Panc1 (cell line): ENCODE results near the gene TENM3. TPM values are rescaled to one million over a fixed set of nuclear protein-coding genes. Genes with fewer than 3 reads are reported as not detected.

ENCODE experiments used
- ATAC-seq: fragments of 200-7000 bp; cut with Tn5 transposase; 2 replicates; pipeline ENCODE4 v1.9.1; 2020; ENCODE audit warnings: mild to moderate bottlenecking, moderate library complexity
- BruUV-seq: library from RNA; stranded (reverse); fragments of 400-500 nt; replicated peaks from 2 replicates; lab custom pipeline; 2021; lab: Mats Ljungman, UMichigan
- CTCF ChIA-PET: fragments of 300-600 bp; sonication (Branson Sonifier 250); formaldehyde crosslinking; loops from one replicate; lab custom pipeline; 2022; ENCODE audit warnings: antibody characterized with exemption; lab: Charles Lee
- POLR2A ChIA-PET: fragments of 300-600 bp; sonication (Branson Sonifier 250); formaldehyde crosslinking; loops from one replicate; lab custom pipeline; 2022; ENCODE audit warnings: antibody characterized with exemption; lab: Charles Lee
- DNase-seq: peaks from one replicate; pipeline ENCODE4 v3.0.0-alpha.2; 2010; ENCODE audit warnings: low read depth, low spot score
- H3K27ac ChIP-seq: 2 replicates; pipeline ENCODE4 v1.5.1; 2011; ENCODE audit warnings: mild to moderate bottlenecking, low read length, inconsistent platforms
- H3K27me3 ChIP-seq: fragments of 200-500 bp; sonication (Bioruptor generic); 2 replicates; pipeline ENCODE4 v1.6.0; 2014; ENCODE audit warnings: low read length, inconsistent platforms; ENCODE audit not compliant: control insufficient read depth, insufficient read depth
- H3K36me3 ChIP-seq: fragments of 200-500 bp; sonication (Bioruptor generic); 2 replicates; pipeline ENCODE4 v1.5.1; 2014; ENCODE audit warnings: inconsistent platforms, mild to moderate bottlenecking, low read length, moderate library complexity; ENCODE audit not compliant: control insufficient read depth, insufficient read depth
- H3K4me1 ChIP-seq: 2 replicates; pipeline ENCODE4 v1.5.1; 2011; ENCODE audit warnings: inconsistent platforms, mild to moderate bottlenecking, low read length, moderate library complexity; ENCODE audit not compliant: control insufficient read depth, insufficient read depth
- H3K4me3 ChIP-seq, 2 experiments: 2 replicates each; pipeline ENCODE4 v1.5.1; 2011 to 2012; ENCODE audit warnings: low read depth in 2 of 2, low read length in 2 of 2, mild to moderate bottlenecking in 2 of 2, inconsistent platforms in 1 of 2, moderate library complexity in 1 of 2
- H3K9me3 ChIP-seq: fragments of 200-500 bp; sonication (Bioruptor generic); 2 replicates; pipeline ENCODE4 v1.5.1; 2014; ENCODE audit warnings: low read depth, mild to moderate bottlenecking, inconsistent platforms, low read length, moderate library complexity; ENCODE audit not compliant: control insufficient read depth, insufficient read depth
- POLR2AphosphoS5 ChIP-seq: IDR thresholded peaks from 2 replicates; pipeline ENCODE4 v1.6.1; 2012; ENCODE audit warnings: mild to moderate bottlenecking, low read depth, low read length, moderate library complexity
- REST ChIP-seq, 2 experiments: IDR thresholded peaks; 2 replicates each; pipeline ENCODE4 v1.6.1; 2011 to 2012; ENCODE audit warnings: low read depth in 2 of 2, control low read depth in 1 of 2, low read length in 1 of 2, mild to moderate bottlenecking in 1 of 2, moderate library complexity in 1 of 2; ENCODE audit not compliant: insufficient read depth in 1 of 2
- SIN3A ChIP-seq: IDR thresholded peaks from 2 replicates; pipeline ENCODE4 v1.6.1; 2012; ENCODE audit warnings: low read depth, mild to moderate bottlenecking, low read length, moderate library complexity, borderline replicate concordance; ENCODE audit not compliant: insufficient read depth
- TCF7L2 ChIP-seq: IDR thresholded peaks from 2 replicates; pipeline ENCODE4 v1.6.1; 2011; ENCODE audit warnings: mild to moderate bottlenecking, low read depth, low read length, inconsistent platforms
- in situ Hi-C: cut with HindIII; loops from 2 replicates; pipeline ENCODE4 v1.10.0; 2016; ENCODE audit warnings: low sequenced_read_pairs, low pct_unique_long_range_greater_than_20kb
- intact Hi-C: fragments of 100-400 bp; cut with micrococcal nuclease; formaldehyde crosslinking; loops from one replicate; pipeline ENCODE4 v1.10.0; 2022; ENCODE audit not compliant: unreplicated experiment
- total RNA-seq: library from RNA; stranded (reverse); gene quantifications from one replicate; pipeline ENCODE4 v1.2.1, GENCODE V29; 2021; ENCODE audit not compliant: unreplicated experiment
- TF ChIP-seq, protein P1 (sequence below): fragments of 450-650 bp; IDR thresholded peaks from 2 replicates; pipeline ENCODE4 v1.5.1; 2017; ENCODE audit warnings: mild to moderate bottlenecking

The TENM3 gene
- total RNA-seq, 1 experiment from 2014 or later: 0.95 TPM

DNA sequence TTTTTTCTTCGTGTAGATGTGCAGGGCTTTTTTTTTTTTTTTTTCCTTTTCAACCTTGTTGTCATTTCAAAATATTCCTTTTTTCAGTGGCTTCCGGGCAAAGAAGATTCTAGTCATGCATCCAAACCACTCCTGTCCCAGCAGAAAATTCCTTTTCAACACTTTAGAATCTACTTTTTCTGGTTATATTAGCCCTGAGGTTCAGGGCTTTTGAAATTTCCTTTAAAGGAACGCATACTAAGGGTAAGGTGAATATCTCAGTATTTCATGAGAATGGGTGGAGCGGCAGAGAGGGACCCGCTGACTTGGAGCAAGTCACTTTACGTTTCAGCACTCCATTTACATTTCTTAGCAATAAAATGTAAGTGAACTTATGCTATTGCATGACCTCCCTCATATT is 15.6 kb upstream of the TENM3 start:
- TF ChIP-seq REST (IDR thresholded peaks at IDR 0.05; ENCODE audit: insufficient read depth in 1 of 2, low read depth in 2 of 2, low read length in 1 of 2) (no peak), TCF7L2 (no peak), SIN3A (no peak), POLR2AphosphoS5 (no peak)
- TF ChIP-seq, protein P1, sequence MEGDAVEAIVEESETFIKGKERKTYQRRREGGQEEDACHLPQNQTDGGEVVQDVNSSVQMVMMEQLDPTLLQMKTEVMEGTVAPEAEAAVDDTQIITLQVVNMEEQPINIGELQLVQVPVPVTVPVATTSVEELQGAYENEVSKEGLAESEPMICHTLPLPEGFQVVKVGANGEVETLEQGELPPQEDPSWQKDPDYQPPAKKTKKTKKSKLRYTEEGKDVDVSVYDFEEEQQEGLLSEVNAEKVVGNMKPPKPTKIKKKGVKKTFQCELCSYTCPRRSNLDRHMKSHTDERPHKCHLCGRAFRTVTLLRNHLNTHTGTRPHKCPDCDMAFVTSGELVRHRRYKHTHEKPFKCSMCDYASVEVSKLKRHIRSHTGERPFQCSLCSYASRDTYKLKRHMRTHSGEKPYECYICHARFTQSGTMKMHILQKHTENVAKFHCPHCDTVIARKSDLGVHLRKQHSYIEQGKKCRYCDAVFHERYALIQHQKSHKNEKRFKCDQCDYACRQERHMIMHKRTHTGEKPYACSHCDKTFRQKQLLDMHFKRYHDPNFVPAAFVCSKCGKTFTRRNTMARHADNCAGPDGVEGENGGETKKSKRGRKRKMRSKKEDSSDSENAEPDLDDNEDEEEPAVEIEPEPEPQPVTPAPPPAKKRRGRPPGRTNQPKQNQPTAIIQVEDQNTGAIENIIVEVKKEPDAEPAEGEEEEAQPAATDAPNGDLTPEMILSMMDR: no peak
- BruUV-seq: no TSS peak
- POLR2A ChIA-PET: no interaction called here
- Histone ChIP-seq H3K4me1 (no peaks in the 10 kb centered on the region), H3K27ac (no peak overlapping the region), H3K27me3 (no peaks in the 10 kb centered on the region), H3K36me3 (no peaks in the 10 kb centered on the region), H3K9me3 (no peaks in the 10 kb centered on the region), H3K4me3 (no peak overlapping the region)
- intact Hi-C loops: no loop called here
- in situ Hi-C loops: no loop called here
- DNase-seq: no peak
- CTCF ChIA-PET: no interaction called here
- no peak for ATAC-seq

DNA sequence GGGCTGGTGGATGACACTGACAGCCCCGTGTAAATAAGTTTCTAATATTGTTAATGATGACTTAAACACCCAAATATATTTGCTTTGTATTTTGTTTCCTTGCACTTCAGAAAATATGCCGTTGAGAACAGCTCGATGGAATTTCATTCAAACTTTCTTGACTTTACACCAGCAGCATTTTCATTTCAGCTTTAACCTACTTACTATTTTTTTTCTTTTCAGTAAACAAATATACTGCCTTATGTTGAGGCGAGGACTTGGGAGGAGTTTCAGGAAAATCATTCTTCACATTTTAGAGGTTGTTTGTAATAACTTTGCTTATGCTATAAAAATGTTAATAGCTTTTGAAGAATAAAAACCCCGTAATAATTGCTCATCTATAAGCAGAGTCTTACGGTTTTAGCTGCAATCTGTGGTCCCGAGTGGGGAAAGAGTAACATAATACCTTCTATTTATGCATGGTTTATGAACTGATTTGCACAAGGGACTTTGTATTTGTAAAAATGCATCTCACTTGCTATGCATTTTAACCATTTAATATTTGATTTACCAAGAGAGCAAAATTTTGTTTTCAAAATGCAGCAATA is 14.1 kb upstream of the TENM3 start:
- POLR2A ChIA-PET: no interaction called here

More for the DNA sequence above, 14.1 kb upstream of the TENM3 start:
- intact Hi-C loops: no loop called here
- BruUV-seq: no TSS peak
- H3K36me3 ChIP-seq: no peaks in the 10 kb centered on the region
- H3K27me3 ChIP-seq: no peaks in the 10 kb centered on the region
- ATAC-seq (no peak), DNase-seq (no peak)
- H3K4me1 ChIP-seq: no peaks in the 10 kb centered on the region
- H3K27ac ChIP-seq: no peak overlapping the region
- H3K4me3 ChIP-seq: no peak overlapping the region
- in situ Hi-C loops: no loop called here
- CTCF ChIA-PET: no interaction called here
- H3K9me3 ChIP-seq: no peaks in the 10 kb centered on the region
- TF ChIP-seq TCF7L2 (no peak), SIN3A (no peak), POLR2AphosphoS5 (no peak), REST (IDR thresholded peaks at IDR 0.05; ENCODE audit: insufficient read depth in 1 of 2, low read depth in 2 of 2, low read length in 1 of 2) (no peak)
- TF ChIP-seq, protein P1: no peak
